ENCODE results near the gene SH3TC1. TPM values are rescaled to one million over a fixed set of nuclear protein-coding genes. Genes with fewer than 3 reads are reported as not detected.

The SH3TC1 gene
- total and polyA plus RNA-seq, 2 of the 8 experiments (the other 6 are each of a cell fraction or from before 2014, with no cell fraction given) = 0.15 TPM; not detected in 1

- 0 out of 4 replicates have a peak, but pooled peaks cover 0 to 2% of the 10 kb centered on the region in 2 experiments for H3K9me3 ChIP-seq (ENCODE audit: insufficient read depth in 2 of 2, low read depth in 1 of 2, low read length in 1 of 2)
- no peaks in the 10 kb centered on the region for H3K36me3 ChIP-seq (ENCODE audit: control insufficient read depth in 2 of 4, insufficient read depth in 4 of 4, low read length in 3 of 4)
- H2BK20ac ChIP-seq (ENCODE audit: low read length) = no peak overlapping the region
- H3K79me2 ChIP-seq (ENCODE audit: control insufficient read depth in 1 of 2, insufficient read depth in 2 of 2, low read length in 2 of 2) = no peaks in the 10 kb centered on the region
- no peak overlapping the region for H2BK5ac ChIP-seq (ENCODE audit: low read depth, low read length)
- no peak overlapping the region for H3K18ac ChIP-seq (ENCODE audit: extremely low read depth, low read length)
- no peaks in the 10 kb centered on the region for H3K27me3 ChIP-seq (replicated peaks in 1 of 4; ENCODE audit: control insufficient read depth in 3 of 4, extremely low read depth in 1 of 4, insufficient read depth in 3 of 4, low read length in 3 of 4)
- no peak overlapping the region for H3K14ac ChIP-seq (ENCODE audit: insufficient read length)
- no peak overlapping the region; the same call in 1 of the 2 replicates for H2BK12ac ChIP-seq (ENCODE audit: low read depth, low read length)
- no peak overlapping the region for H2AFZ ChIP-seq (ENCODE audit: low read length)
- DNase-seq (ENCODE audit: low read depth in 1 of 2, low spot score in 2 of 2) = no peak
- no peak overlapping the region for H3K27ac ChIP-seq (ENCODE audit: low read depth, low read length)
- no peak overlapping the region for H4K5ac ChIP-seq (ENCODE audit: insufficient read length, low read depth, low read length)
- no peak overlapping the region for H3K4ac ChIP-seq (replicated peaks; ENCODE audit: insufficient read length, low read depth, low read length)
- no peak overlapping the region for H3K9ac ChIP-seq (replicated peaks in 1 of 4; ENCODE audit: extremely low read depth in 1 of 4, low read depth in 3 of 4, low read length in 3 of 4)
- H4K20me1 ChIP-seq (replicated peaks in 1 of 2; ENCODE audit: control insufficient read depth in 1 of 2, insufficient read depth in 2 of 2, low read length in 2 of 2) = peaks cover 0 to 2% of the 10 kb centered on the region in 2 experiments
- no peak for FAIRE-seq
- no peak overlapping the region for H3K23ac ChIP-seq (ENCODE audit: insufficient read length)
- H3K56ac ChIP-seq (replicated peaks; ENCODE audit: insufficient read length, low read depth, low read length) = no peak overlapping the region
- H2BK120ac ChIP-seq (replicated peaks; ENCODE audit: low read depth, low read length) = no peak overlapping the region
- H3K4me3 ChIP-seq (ENCODE audit: extremely low read depth in 1 of 4, insufficient read depth in 2 of 4, low read depth in 3 of 4, low read length in 4 of 4) = no peak overlapping the region
- H3K23me2 ChIP-seq (ENCODE audit: low read depth, low read length) = peaks cover 5% of the 10 kb centered on the region; the same call in 1 of the 2 replicates
- H3K79me1 ChIP-seq (ENCODE audit: low read depth, low read length) = no peaks in the 10 kb centered on the region
- CTCF ChIA-PET (ENCODE audit: partially characterized antibody) = interaction anchor here (0.8 to 3.3 kb wide), 9 partner anchors 15 to 135 kb away, joined by 3 to 25 read pairs (median 4); no protein-coding TSS in a partner anchor
- WGBS, 2 experiments (ENCODE audit: extremely low coverage in 1 of 2, insufficient coverage in 1 of 2, insufficient read length in 1 of 2, insufficient replicate concordance in 2 of 2, low coverage in 1 of 2, low lambda C conversion rate in 2 of 2, missing lambda C conversion rate in 1 of 2) = 86% methylated on average over 29 of the region's 29 CpGs; no CpG with 5 or more reads in 1 of the 2 experiments
- H3K4me2 ChIP-seq (ENCODE audit: insufficient read depth in 1 of 2, low read depth in 2 of 2, low read length in 2 of 2) = no peak overlapping the region
- no peak overlapping the region for H4K8ac ChIP-seq (ENCODE audit: extremely low read depth, insufficient read depth, low read length)
- H4K91ac ChIP-seq (replicated peaks; ENCODE audit: insufficient read length, low read length) = no peak overlapping the region
- POLR2A ChIA-PET (ENCODE audit: partially characterized antibody) = interaction anchor here (1.1 kb wide), 1 partner anchor 11 kb away, joined by 3 read pairs; no protein-coding TSS in a partner anchor
- H3K4me1 ChIP-seq (replicated peaks in 1 of 4; ENCODE audit: control insufficient read depth in 3 of 4, insufficient read depth in 4 of 4, low read length in 3 of 4) = no peaks in the 10 kb centered on the region
- no peak overlapping the region for H2BK15ac ChIP-seq (ENCODE audit: low read length)
- H2AK5ac ChIP-seq (ENCODE audit: low read depth, low read length) = no peak overlapping the region
- TF ChIP-seq GTF2F1 (IDR thresholded peaks at IDR 0.05; ENCODE audit: borderline replicate concordance, low read depth, low read length) = no peak
- no peak for TF ChIP-seq ZNF274 (IDR thresholded peaks at IDR 0.05; ENCODE audit: borderline replicate concordance, extremely low read depth, low read length)
- no peak for TF ChIP-seq BRCA1 (IDR thresholded peaks at IDR 0.05; ENCODE audit: low read depth, low read length)
- TF ChIP-seq CTCF (IDR thresholded peaks at IDR 0.05; ENCODE audit: control extremely low read depth in 1 of 3, insufficient read depth in 1 of 3, low read depth in 1 of 3, low read length in 3 of 3) = no peak
- no peak for TF ChIP-seq MAFK (IDR thresholded peaks at IDR 0.05; ENCODE audit: low read depth, low read length)
- TF ChIP-seq TBP (IDR thresholded peaks at IDR 0.05; ENCODE audit: low read depth, low read length) = no peak
- TF ChIP-seq CHD1 (IDR thresholded peaks at IDR 0.05; ENCODE audit: low read depth, low read length) = no peak
- no peak for TF ChIP-seq MAX (IDR thresholded peaks at IDR 0.05)
- TF ChIP-seq TAF7 (optimal IDR thresholded peaks at IDR 0.05; ENCODE audit: borderline replicate concordance, low read depth, low read length) = no peak
Measured at GRCh38 chr4:8289956-8290700, 91.0 kb downstream of the SH3TC1 start.
